Activated naive CD4-positive, alpha-beta T cell treated with anti-CD3 and anti-CD28 coated beads for 36 hours (primary cell): ENCODE data around the gene TMEM114. TPM values are rescaled to one million over a fixed set of nuclear protein-coding genes. Genes with fewer than 3 reads are reported as not detected.
"Not testable (repeated sequence)": the region's sequence is repeated elsewhere in the genome, so short reads cannot be mapped to it uniquely, and the experiment has no call there.

Experiments
- CTCF ChIA-PET: fragments of 350-600 bp; sonication (Branson Sonifier 250); formaldehyde crosslinking; loops from one replicate; lab custom pipeline; 2021; ENCODE audit warnings: antibody characterized with exemption; lab: Charles Lee
- DNase-seq: peaks from one replicate; pipeline ENCODE4 v3.0.0-alpha.2; 2020
- H3K27ac Mint-ChIP-seq: one replicate; pipeline ENCODE4 v1.8.0; 2021; ENCODE audit warnings: mild to moderate bottlenecking, mixed read lengths
- H3K27me3 Mint-ChIP-seq: one replicate; pipeline ENCODE4 v1.8.0; 2021; ENCODE audit warnings: low read depth, mixed read lengths
- H3K36me3 Mint-ChIP-seq: one replicate; pipeline ENCODE4 v1.8.0; 2021; ENCODE audit warnings: low read depth, mixed read lengths
- H3K4me1 Mint-ChIP-seq: one replicate; pipeline ENCODE4 v1.8.0; 2021; ENCODE audit warnings: low read depth, mixed read lengths
- H3K4me3 Mint-ChIP-seq: one replicate; pipeline ENCODE4 v1.8.0; 2021; ENCODE audit warnings: mild to moderate bottlenecking, moderate library complexity, mixed read lengths
- H3K9me3 Mint-ChIP-seq: one replicate; pipeline ENCODE4 v1.8.0; 2021; ENCODE audit warnings: mixed read lengths
- intact Hi-C: fragments of 100-400 bp; cut with micrococcal nuclease; formaldehyde crosslinking; loops from one replicate; pipeline ENCODE4 v1.15.1; 2023
- total RNA-seq, 2 experiments: library from RNA; stranded (reverse); gene quantifications; one replicate each; pipeline ENCODE4 v1.2.3, GENCODE V29; 2021

TMEM114 gene
- total RNA-seq, 2 experiments from 2014 or later, result not detected

DNA sequence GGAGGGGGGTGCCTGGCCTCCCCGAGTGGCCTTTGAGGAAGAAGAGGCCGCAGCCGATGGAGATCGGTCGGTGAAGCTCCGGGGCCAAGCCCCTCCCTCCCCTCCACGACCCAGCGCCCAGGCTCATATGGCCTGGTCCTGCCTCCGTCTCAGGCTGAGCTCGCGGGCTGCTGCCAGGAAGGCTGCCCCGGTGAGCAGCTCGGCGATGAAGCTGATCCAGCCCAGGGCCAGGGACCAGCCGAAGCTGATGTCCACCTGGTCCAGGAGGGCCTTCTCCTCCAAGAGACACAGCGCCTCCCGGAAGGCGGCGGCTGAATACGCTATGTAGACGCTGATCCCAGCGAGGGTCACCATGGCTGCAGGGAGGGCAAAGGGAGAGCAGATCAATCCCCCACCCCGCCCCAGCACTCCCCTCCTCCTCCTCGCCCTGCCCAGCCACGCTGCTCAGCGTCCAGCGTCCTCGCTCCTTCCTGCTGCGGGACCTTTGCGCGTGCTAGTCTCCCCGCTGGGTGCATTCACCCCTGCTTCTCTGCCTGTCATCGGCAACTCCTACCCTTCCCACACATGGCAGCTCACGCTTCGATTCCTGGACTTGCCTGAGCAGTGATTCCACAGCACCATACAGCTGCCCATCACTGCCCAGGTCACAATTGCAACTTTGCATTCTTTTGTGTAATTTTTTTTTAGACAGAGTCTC is 20.5 kb downstream of the TMEM114 start:
- Mint-ChIP-seq H3K4me3 (no peak overlapping the region), H3K9me3 (no peaks in the 10 kb centered on the region), H3K27ac (no peak overlapping the region), H3K36me3 (no peaks in the 10 kb centered on the region), H3K4me1 (peaks cover 4% of the 10 kb centered on the region), H3K27me3 (peaks cover 22% of the 10 kb centered on the region)
- intact Hi-C loops, result loop anchor here (5.0 to 10.0 kb wide), 2 partner anchors 298 to 435 kb away; partner anchors contain the start of gene CARHSP1
- no peak for DNase-seq
- CTCF ChIA-PET, result interaction anchor here (1.2 to 3.6 kb wide), 5 partner anchors 85 to 366 kb away, joined by 3 to 34 read pairs (median 5); partner anchors contain the start of gene LITAFD

- Mint-ChIP-seq H3K4me3 (no peak overlapping the region), H3K4me1 (peaks cover 4% of the 10 kb centered on the region), H3K27ac (no peak overlapping the region), H3K36me3 (no peaks in the 10 kb centered on the region), H3K9me3 (no peaks in the 10 kb centered on the region), H3K27me3 (peaks cover 14% of the 10 kb centered on the region)
- peak; percentile 18 for DNase-seq
- CTCF ChIA-PET, result interaction anchor here (3.2 to 3.6 kb wide), 2 partner anchors 87 to 312 kb away, joined by 19 to 34 read pairs; partner anchors contain the start of gene LITAFD
- intact Hi-C loops, result loop anchor here (5.0 to 10.0 kb wide), 2 partner anchors 299 to 437 kb away; partner anchors contain the start of gene CARHSP1
Observed at GRCh38 chr16:8568231-8568617, 22.1 kb downstream of the TMEM114 start.

- Mint-ChIP-seq H3K9me3 (no peaks in the 10 kb centered on the region), H3K27ac (no peak overlapping the region), H3K27me3 (peaks cover 11% of the 10 kb centered on the region), H3K4me3 (no peak overlapping the region), H3K4me1 (no peaks in the 10 kb centered on the region), H3K36me3 (no peaks in the 10 kb centered on the region)
- peak; percentile 87 for DNase-seq
- intact Hi-C loops, result loop anchor here (1.0 to 10.0 kb wide), 8 partner anchors 53 to 567 kb away; partner anchors contain the start of genes CARHSP1, METTL22, PMM2 and TMEM186
- CTCF ChIA-PET, result interaction anchor here (0.8 to 3.6 kb wide), 16 partner anchors 8 to 567 kb away, joined by 3 to 34 read pairs (median 4); partner anchors contain the start of genes LITAFD and METTL22
Observed at GRCh38 chr16:8567355-8568230, 22.7 kb downstream of the TMEM114 start.

DNA sequence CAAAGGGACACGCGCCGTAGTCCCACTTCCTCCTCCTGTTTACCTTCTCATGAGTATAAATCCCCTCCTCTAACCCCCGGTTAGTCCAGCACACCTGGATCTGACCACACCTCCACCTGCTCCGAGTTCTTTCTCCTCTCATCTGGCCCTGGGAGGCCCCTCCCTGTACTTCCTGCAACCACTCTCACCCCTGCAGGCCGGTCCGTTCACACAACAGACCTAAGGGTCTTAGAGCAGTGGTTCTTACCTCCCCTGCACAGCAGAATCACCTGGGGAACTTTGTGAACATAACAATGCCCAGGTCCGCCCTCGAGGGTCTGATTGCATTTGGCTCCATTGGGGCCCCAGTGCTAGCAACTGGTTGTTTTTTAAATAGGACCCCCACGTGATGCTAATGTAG is 24.8 kb downstream of the TMEM114 start:
- intact Hi-C loops, result loop anchor here (5.0 to 10.0 kb wide), 2 partner anchors 302 to 439 kb away; partner anchors contain the start of gene CARHSP1
- peak; percentile 7 for DNase-seq
- H3K27me3 Mint-ChIP-seq, result peaks cover 2% of the 10 kb centered on the region
- H3K4me3 Mint-ChIP-seq, result no peak overlapping the region
- CTCF ChIA-PET, result interaction anchor here (0.6 to 1.0 kb wide), 2 partner anchors 97 to 315 kb away, joined by 4 to 6 read pairs; no protein-coding TSS in a partner anchor
- H3K27ac Mint-ChIP-seq, result no peak overlapping the region
- H3K36me3 Mint-ChIP-seq, result no peaks in the 10 kb centered on the region
- H3K9me3 Mint-ChIP-seq, result no peaks in the 10 kb centered on the region
- no peaks in the 10 kb centered on the region for H3K4me1 Mint-ChIP-seq

- Mint-ChIP-seq H3K4me1 (no peaks in the 10 kb centered on the region), H3K27me3 (no peaks in the 10 kb centered on the region), H3K9me3 (no peaks in the 10 kb centered on the region), H3K36me3 (no peaks in the 10 kb centered on the region), H3K27ac (no peak overlapping the region), H3K4me3 (no peak overlapping the region)
- DNase-seq, result no peak
- intact Hi-C loops, result loop anchor here (5.0 to 10.0 kb wide), 2 partner anchors 302 to 440 kb away; partner anchors contain the start of gene CARHSP1
- CTCF ChIA-PET, result no interaction called here
Observed at GRCh38 chr16:8564934-8565345, 25.4 kb downstream of the TMEM114 start.

DNA sequence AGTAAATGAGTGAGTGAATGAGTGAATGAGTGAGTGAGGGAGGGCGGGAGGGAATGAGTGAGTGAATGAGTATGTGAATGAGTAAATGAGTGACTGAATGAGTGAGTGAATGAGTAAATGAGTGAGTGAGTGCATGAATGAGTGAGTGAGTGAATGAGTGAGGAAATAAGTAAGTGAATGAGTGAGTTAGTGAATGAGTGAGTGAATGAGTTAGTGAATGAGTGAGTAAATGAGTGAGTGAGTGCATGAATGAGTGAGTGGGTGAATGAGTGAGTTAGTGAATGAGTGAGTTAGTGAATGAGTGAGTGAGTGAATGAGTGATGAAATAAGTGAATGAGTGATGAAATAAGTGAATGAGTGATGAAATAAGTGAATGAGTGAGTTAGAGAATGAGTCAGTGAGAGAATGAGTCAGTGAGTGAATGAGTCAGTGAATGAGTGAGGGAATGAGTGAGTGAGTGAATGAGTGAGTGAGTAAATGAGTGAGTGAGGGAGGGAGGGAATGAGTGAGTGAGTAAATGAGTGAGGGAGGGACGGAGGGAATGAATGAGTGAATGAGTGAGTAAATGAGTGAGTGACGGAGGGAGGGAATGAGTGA is 26.3 kb downstream of the TMEM114 start:
- CTCF ChIA-PET, H3K27me3 Mint-ChIP-seq, H3K27ac Mint-ChIP-seq, DNase-seq, H3K4me1 Mint-ChIP-seq, H3K4me3 Mint-ChIP-seq, H3K9me3 Mint-ChIP-seq, H3K36me3 Mint-ChIP-seq: not testable (repeated sequence)
- intact Hi-C loops, result loop anchor here (10.0 kb wide), 1 partner anchor 441 kb away; no protein-coding TSS in a partner anchor

DNA sequence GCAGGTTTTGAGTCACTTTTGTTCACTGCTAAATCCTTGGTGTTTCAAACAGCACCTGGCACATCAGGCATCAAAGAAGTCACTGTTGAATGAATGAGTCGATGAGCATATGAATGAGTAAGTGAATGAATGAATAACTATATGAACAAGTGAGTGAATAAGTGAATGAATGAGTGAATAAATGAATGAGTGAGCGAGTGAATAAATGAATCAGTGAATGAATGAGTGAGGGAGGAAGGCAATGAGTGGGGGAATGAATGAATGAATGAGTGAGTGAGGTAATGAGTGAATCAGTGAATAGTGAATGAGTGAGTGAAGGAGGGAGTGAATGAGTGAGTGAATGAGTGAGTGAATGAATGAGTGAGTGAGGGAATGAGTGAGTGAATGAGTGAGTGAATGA is 28.8 kb downstream of the TMEM114 start:
- no peak overlapping the region for H3K27ac Mint-ChIP-seq
- CTCF ChIA-PET, result interaction anchor here (1.0 kb wide), 1 partner anchor 92 kb away, joined by 3 read pairs; no protein-coding TSS in a partner anchor
- H3K9me3 Mint-ChIP-seq, result no peaks in the 10 kb centered on the region
- intact Hi-C loops, result loop anchor here (10.0 kb wide), 1 partner anchor 443 kb away; no protein-coding TSS in a partner anchor
- DNase-seq, result no peak
- peaks cover 5% of the 10 kb centered on the region for H3K27me3 Mint-ChIP-seq
- no peaks in the 10 kb centered on the region for H3K4me1 Mint-ChIP-seq
- no peak overlapping the region for H3K4me3 Mint-ChIP-seq
- no peaks in the 10 kb centered on the region for H3K36me3 Mint-ChIP-seq

- CTCF ChIA-PET, result interaction anchor here (1.2 kb wide), 1 partner anchor 325 kb away, joined by 3 read pairs; no protein-coding TSS in a partner anchor
- no peak overlapping the region for H3K27ac Mint-ChIP-seq
- no peak for DNase-seq
- H3K27me3 Mint-ChIP-seq, result peaks cover 25% of the 10 kb centered on the region
- H3K4me1 Mint-ChIP-seq, result no peaks in the 10 kb centered on the region
- H3K9me3 Mint-ChIP-seq, result no peaks in the 10 kb centered on the region
- H3K36me3 Mint-ChIP-seq, result no peaks in the 10 kb centered on the region
- intact Hi-C loops, result no loop called here
- H3K4me3 Mint-ChIP-seq, result no peak overlapping the region
Observed at GRCh38 chr16:8555400-8555799, 34.9 kb downstream of the TMEM114 start.

DNA sequence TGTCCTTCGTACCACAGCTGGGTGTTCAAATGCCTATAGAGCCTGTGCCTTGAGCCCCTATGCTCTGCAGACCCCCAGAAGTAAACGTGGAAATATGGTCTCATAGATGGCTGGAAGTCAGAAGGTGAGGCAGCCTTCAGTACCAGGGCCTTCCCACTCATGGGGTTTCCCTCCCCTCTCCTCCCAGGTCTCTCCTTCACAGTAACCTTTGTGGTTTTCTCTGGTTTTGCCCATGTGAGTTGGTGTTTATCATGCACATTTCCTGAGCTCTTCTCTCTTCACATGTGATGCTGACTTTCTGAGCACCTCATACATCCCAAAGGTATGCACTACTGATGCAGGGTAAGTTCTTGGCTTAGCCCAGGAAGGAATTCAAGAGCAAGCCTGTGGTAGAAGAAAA is 35.4 kb downstream of the TMEM114 start:
- no peak for DNase-seq
- H3K27me3 Mint-ChIP-seq, result peaks cover 26% of the 10 kb centered on the region
- H3K27ac Mint-ChIP-seq, result no peak overlapping the region
- intact Hi-C loops, result no loop called here
- no peaks in the 10 kb centered on the region for H3K9me3 Mint-ChIP-seq
- H3K4me3 Mint-ChIP-seq, result no peak overlapping the region
- H3K4me1 Mint-ChIP-seq, result no peaks in the 10 kb centered on the region
- H3K36me3 Mint-ChIP-seq, result no peaks in the 10 kb centered on the region
- CTCF ChIA-PET, result interaction anchor here (1.2 kb wide), 1 partner anchor 325 kb away, joined by 3 read pairs; no protein-coding TSS in a partner anchor

DNA sequence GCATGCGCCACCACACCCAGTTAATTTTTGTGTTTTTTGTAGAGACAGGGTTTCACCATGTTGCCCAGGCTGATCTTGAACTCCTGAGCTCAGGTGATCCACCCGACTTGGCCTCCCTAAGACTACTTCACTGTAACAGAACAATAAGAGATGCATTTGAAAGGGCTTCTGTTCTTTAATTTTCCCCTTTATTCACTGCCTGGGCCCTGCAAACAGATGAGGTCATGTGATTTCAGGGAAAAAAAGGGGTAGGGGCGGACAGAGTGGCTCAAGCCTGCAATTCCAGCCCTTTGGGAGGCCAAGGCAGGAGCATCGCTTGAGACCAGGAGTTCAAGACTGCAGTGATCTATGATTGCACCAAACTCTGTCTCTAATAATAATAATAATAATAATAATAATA is 36.3 kb downstream of the TMEM114 start:
- H3K36me3 Mint-ChIP-seq, result no peaks in the 10 kb centered on the region
- intact Hi-C loops, result no loop called here
- no peaks in the 10 kb centered on the region for H3K9me3 Mint-ChIP-seq
- no peak overlapping the region for H3K27ac Mint-ChIP-seq
- no peaks in the 10 kb centered on the region for H3K4me1 Mint-ChIP-seq
- no peak overlapping the region for H3K4me3 Mint-ChIP-seq
- CTCF ChIA-PET, result no interaction called here
- DNase-seq, result no peak
- H3K27me3 Mint-ChIP-seq, result peaks cover 29% of the 10 kb centered on the region

DNA sequence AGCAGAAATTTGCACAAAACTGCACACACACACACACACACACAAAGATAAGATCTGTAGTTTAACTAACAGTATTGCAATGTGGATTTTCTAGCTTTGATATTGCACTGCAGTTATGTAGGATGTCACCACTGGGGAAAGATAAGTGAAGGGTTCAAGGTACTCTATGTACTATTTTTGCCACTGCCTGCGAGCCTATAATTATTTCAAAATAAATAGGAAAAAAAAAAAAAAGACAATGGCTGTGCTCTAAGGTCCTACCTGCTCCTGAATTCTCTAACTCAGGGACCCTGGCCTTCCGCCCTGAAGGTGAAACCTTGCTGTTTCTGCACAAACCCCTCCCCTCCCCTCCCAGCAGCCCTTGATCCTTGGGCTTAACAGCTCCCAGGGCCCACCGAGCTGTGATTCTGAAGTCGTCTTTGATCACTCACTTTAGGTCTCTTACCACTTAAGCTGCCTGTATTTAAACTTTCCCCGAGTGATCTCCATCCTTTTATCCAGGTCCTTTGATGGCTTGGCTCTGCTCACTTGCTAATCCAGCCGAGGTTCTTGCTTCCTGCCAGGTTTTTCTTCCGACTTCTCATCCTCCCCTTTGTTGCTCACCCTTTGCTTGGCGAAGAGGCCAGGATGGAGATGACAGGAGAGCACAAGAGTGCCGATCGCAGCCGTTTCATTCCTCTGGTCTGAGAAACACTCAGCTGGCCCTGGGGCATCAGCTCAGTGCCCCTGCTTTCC is 37.7 kb downstream of the TMEM114 start:
- CTCF ChIA-PET, result no interaction called here
- H3K27ac Mint-ChIP-seq, result no peak overlapping the region
- H3K4me1 Mint-ChIP-seq, result no peaks in the 10 kb centered on the region
- no peak overlapping the region for H3K4me3 Mint-ChIP-seq
- peaks cover 33% of the 10 kb centered on the region for H3K27me3 Mint-ChIP-seq
- no peaks in the 10 kb centered on the region for H3K36me3 Mint-ChIP-seq
- intact Hi-C loops, result no loop called here
- H3K9me3 Mint-ChIP-seq, result no peaks in the 10 kb centered on the region
- no peak for DNase-seq
